HL-60 (cell line): ENCODE data around the gene TBC1D17.

Experiments used
- DNase-seq, 2 experiments: peaks; one replicate each; pipeline ENCODE4 v3.0.0-alpha.2; 2010 to 2020; ENCODE audit warnings: low read depth in 1 of 2, low spot score in 1 of 2
- H3K27ac ChIP-seq: fragments of 250-450 bp; sonication (Bioruptor Pico); replicated peaks from 2 replicates; pipeline ENCODE4 v1.5.1; 2020; ENCODE audit warnings: mild to moderate bottlenecking, moderate library complexity
- H3K27me3 ChIP-seq: fragments of 250-450 bp; sonication (Bioruptor Pico); 2 replicates; pipeline ENCODE4 v1.5.1; 2021; ENCODE audit warnings: mild to moderate bottlenecking, moderate library complexity; ENCODE audit not compliant: insufficient read depth, poor library complexity, severe bottlenecking
- H3K4me3 ChIP-seq: replicated peaks from 2 replicates; pipeline ENCODE4 v1.5.1; 2011; ENCODE audit warnings: mild to moderate bottlenecking, control low read depth, low read length; ENCODE audit not compliant: insufficient read depth
- CTCF ChIP-seq: IDR thresholded peaks from one replicate; pipeline ENCODE4 v1.5.1; 2011; ENCODE audit warnings: low read length, control low read depth, inconsistent platforms; ENCODE audit not compliant: insufficient read depth
- GABPA ChIP-seq: IDR thresholded peaks from 2 replicates; pipeline ENCODE4 v1.6.1; 2012; ENCODE audit warnings: low read depth
- POLR2AphosphoS5 ChIP-seq: IDR thresholded peaks from 2 replicates; pipeline ENCODE4 v1.6.1; 2012; ENCODE audit warnings: low read depth
- REST ChIP-seq: IDR thresholded peaks from 2 replicates; pipeline ENCODE4 v1.6.1; 2012; ENCODE audit warnings: low read depth; ENCODE audit not compliant: insufficient replicate concordance
- SPI1 ChIP-seq: IDR thresholded peaks from 2 replicates; pipeline ENCODE4 v1.6.1; 2012; ENCODE audit warnings: low read depth, mild to moderate bottlenecking, borderline replicate concordance

Gene TBC1D17

GRCh38 chr19:49838885-49839588 is 38.5 kb upstream of the TBC1D17 start:
- DNase-seq, result no peak
- Histone ChIP-seq H3K27me3 (no peaks in the 10 kb centered on the region), H3K27ac (no peak overlapping the region), H3K4me3 (no peak overlapping the region)
- TF ChIP-seq POLR2AphosphoS5, result no peak
- no peak for TF ChIP-seq CTCF
- no peak for TF ChIP-seq REST
- TF ChIP-seq GABPA, result no peak
- no peak for TF ChIP-seq SPI1

GRCh38 chr19:49839713-49840112 is 37.8 kb upstream of the TBC1D17 start:
- DNase-seq, result no peak
- Histone ChIP-seq H3K4me3 (no peak overlapping the region), H3K27ac (no peak overlapping the region), H3K27me3 (no peaks in the 10 kb centered on the region)
- no peak for TF ChIP-seq GABPA
- no peak for TF ChIP-seq CTCF
- TF ChIP-seq POLR2AphosphoS5, result no peak
- no peak for TF ChIP-seq REST
- TF ChIP-seq SPI1, result no peak

GRCh38 chr19:49840321-49840720 is 37.2 kb upstream of the TBC1D17 start:
- DNase-seq, result no peak
- H3K27ac ChIP-seq, result no peak overlapping the region
- TF ChIP-seq SPI1 (no peak), POLR2AphosphoS5 (no peak), GABPA (no peak), CTCF (no peak)

GRCh38 chr19:49840736-49841249 is 36.7 kb upstream of the TBC1D17 start:
- H3K27ac ChIP-seq, result no peak overlapping the region
- no peak for DNase-seq
- H3K27me3 ChIP-seq, result no peaks in the 10 kb centered on the region
- no peak for TF ChIP-seq POLR2AphosphoS5
- TF ChIP-seq SPI1, result no peak
- no peak for TF ChIP-seq REST
- no peak for TF ChIP-seq GABPA
- no peak for TF ChIP-seq CTCF
- no peak overlapping the region for H3K4me3 ChIP-seq

More at GRCh38 chr19:49840321-49840720, 37.2 kb upstream of the TBC1D17 start:
- H3K4me3 ChIP-seq, result no peak overlapping the region
- H3K27me3 ChIP-seq, result no peaks in the 10 kb centered on the region
